HTR-8/SVneo (cell line): ENCODE measurements around the gene ZNF557.

Source experiments
- DNase-seq: peaks from one replicate; pipeline ENCODE4 v3.0.0; 2011; ENCODE audit warnings: low spot score, mixed read lengths; ENCODE audit not compliant: insufficient read length
- FAIRE-seq: peaks from 2 replicates; lab custom pipeline; 2011; peaks lifted over from hg19 to GRCh38; lab: Jason Lieb, UNC

Gene ZNF557

DNA sequence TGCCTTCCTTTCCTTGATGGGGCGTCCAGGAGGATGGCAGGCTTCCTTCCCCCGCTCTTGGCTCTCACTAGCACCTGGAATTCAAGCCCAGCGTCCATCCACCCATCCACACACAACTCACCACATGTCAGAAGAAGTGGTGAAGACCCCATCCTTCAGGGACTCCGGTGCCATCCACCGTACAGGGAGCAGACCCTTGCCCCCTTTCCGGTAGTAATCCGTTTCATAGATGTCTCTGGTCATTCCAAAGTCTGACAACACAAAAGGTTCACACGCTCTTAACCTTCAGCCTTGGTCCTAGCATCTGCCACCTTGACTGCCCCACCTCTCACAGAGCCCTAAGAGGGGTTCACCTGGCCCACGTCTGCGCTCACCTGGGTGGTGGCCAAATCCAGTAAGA lies 51.0 kb downstream of the ZNF557 start:
- FAIRE-seq: no peak
- no peak for DNase-seq

DNA sequence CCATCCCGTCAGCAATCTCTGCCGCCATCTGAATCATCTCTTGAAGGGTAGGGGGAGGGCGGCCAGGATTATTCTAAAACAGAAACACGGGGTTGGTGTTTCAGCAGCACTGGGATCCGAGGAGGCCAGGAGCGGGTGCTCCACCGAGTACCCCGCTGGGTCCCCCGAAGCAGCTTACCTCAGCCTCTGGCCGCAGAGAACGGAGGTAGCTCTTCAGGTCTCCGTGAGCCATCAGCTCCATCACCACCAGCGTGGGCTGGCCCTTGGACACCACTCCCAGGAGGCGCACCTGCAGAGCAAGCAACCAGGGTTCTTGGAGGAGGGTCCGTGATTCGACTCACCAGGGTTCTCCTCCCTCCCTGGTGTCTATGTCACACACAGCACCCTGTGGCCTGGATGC lies 53.2 kb downstream of the ZNF557 start:
- no peak for DNase-seq
- no peak for FAIRE-seq

DNA sequence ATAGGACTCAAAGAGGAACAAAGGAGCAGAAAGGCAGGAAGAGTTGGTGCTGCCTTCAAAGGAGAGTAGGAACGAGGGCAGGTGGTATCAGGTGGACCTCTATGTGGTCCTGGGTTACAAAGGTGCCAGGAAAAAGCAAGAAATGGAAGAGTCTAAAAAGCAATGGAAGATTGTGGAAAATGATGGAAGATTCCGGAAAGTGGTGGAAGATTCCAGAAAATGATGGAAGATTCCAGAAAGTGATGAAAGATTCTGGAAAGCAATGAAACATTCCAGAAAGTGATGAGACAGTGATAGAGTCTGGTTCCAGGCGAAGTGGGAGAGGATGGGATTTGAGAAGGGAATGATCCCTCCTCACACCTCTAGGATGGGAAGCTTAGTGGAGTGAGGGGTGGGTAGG lies 55.3 kb downstream of the ZNF557 start:
- FAIRE-seq: no peak
- DNase-seq: no peak

DNA sequence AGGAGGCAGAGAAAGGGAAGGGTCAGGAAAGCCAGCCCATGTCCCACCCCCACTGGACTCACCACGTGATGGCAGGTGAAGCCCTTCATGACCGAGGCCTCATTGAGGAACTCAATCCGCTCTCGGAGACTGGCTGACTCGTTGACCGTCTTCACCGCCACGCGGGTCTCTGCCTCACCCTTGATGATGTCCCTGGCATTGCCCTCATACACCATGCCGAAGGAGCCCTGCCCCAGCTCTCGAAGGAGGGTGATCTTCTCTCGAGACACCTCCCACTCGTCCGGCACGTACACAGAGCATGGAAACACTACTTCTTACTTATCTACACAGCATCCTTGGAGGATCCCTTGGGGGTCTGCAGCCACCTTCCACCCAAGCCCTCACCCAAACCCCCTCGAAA lies 55.7 kb downstream of the ZNF557 start:
- DNase-seq (no peak), FAIRE-seq (no peak)

DNA sequence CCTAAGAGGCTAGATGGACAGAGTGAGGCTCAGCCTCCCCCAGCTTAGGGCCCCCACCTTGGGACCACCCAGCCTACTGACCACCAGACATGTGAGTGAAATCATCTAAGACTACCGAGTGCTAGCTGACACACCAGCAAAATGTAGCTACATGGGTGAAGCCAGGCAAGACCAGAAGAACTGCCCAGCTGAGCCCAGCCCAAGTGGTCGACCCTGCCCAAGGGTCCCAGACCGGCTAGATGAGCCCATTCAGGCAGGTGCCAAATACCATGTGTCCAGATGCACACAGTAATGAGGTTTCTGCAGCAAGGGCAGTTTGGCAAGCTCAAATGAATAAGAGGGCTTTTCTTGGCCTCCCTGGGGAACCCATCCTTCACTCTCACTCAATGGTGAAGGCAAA lies 56.6 kb downstream of the ZNF557 start:
- FAIRE-seq: no peak
- DNase-seq: no peak

DNA sequence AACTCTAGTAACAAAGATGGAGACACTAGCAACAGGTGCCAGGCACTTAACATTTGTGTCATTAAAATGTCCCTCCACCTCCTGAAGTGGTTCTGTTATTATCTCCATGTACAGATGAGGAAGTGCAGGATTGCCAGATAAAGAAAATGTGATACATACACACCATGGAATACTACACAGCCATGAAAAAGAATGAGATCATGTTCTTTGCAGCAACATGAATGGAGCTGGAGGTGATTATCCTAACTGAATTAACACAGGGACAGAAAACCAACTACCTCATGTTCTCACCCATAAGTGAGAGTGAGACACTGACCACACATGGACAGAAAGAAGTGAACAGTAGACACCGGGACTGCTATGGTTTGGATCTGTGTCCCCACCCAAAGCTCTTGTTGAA lies 60.5 kb downstream of the ZNF557 start:
- DNase-seq (no peak), FAIRE-seq (peak; percentile 64)

DNA sequence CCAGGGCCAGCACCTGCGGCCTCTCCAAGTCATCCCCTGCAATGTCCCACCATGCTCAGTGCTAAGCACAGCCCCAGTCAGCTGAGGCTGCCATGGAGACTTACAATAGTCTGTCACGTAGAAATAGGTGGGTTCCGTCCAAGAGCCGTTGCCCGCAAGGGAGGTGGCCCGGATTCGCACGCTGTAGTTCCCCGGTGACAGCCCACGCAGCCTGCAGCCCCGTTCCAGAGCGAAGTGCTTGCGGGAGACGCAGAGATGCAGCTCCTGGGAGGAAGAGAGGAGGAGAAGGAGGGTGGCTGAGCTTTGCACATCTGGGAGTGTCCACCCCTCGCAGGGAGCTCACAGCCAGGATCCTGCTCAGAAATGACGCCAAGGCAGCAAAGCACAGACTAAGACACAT lies 62.6 kb downstream of the ZNF557 start:
- FAIRE-seq: no peak
- no peak for DNase-seq

DNA sequence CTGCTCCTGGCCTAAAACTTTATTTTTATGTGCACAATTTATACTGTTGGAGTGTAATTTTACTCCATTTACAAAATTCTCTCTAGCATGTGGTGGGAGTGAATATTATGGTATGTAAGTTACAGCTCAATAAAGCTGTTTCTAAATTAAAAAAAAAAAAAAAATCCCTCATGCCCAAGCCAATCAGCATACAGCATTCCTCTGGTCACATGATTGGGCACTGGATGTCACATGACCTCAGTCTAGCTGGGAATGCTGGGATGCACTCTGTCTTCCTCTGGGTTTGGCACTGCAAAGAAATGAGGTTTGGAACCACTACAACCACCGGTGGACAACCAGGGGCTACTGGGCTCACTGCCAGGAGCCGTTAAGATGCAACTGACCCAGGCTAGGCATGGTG lies 67.6 kb downstream of the ZNF557 start:
- FAIRE-seq (no peak), DNase-seq (no peak)
